Left cardiac atrium (tissue), 4 donors: ENCODE measurements around the gene ZBED4. TPM values are rescaled to one million over a fixed set of nuclear protein-coding genes. Genes with fewer than 3 reads are reported as not detected.

Experiments used
- ATAC-seq, 2 donors: fragments of 200-7000 bp; cut with Tn5 transposase; one replicate each; pipeline ENCODE4 v1.9.1; 2020; ENCODE audit warnings: mild to moderate bottlenecking in 2 of 2, moderate library complexity in 2 of 2
- DNase-seq: peaks from one replicate; pipeline ENCODE4 v3.0.0-alpha.2; 2020
- intact Hi-C, 2 donors: fragments of 100-400 bp; cut with DNase I; formaldehyde crosslinking; loops; one replicate each; pipeline versions ENCODE4 v1.14.1 to v1.15.1; 2022 to 2023
- total RNA-seq, 2 donors: library from RNA; stranded (reverse); fragmentation: NEBNext Ultra II Directional; extraction: Animal tissue kit (Norgen Biotek cat#: 25700); gene quantifications; one replicate each; pipeline ENCODE4 v1.2.1, GENCODE V29; 2021
- donor health status: DM: no; HTN: yes; CAD: no.
- donor health status: DM: no; HTN: yes; CAD: no; lungs with severe emphysema.
- donor health status: DM: yes; HTN: yes; CAD: no.
- donor health status: Dilated cardiomyopathy.

ZBED4 gene
- total RNA-seq, 2 donors from 2014 or later: 4.4 to 6.7 TPM

- no peak for DNase-seq
- no peak for ATAC-seq
- intact Hi-C loops: no loop called here
These were observed 70.6 kb downstream of the ZBED4 start for GRCh38 chr22:49924113-49924833.

GRCh38 chr22:49925525-49926128 is 72.0 kb downstream of the ZBED4 start:
- intact Hi-C loops: loop anchor here in 1 of 2 donors (5.0 kb wide), 1 partner anchor 222 kb away; no protein-coding TSS in a partner anchor
- ATAC-seq (no peak), DNase-seq (no peak)

- DNase-seq: no peak
- no peak for ATAC-seq
- intact Hi-C loops: loop anchor here in 1 of 2 donors (5.0 kb wide), 1 partner anchor 220 kb away; no protein-coding TSS in a partner anchor
These were observed 73.3 kb downstream of the ZBED4 start for GRCh38 chr22:49926916-49927315.

GRCh38 chr22:49927483-49928184 is 74.0 kb downstream of the ZBED4 start:
- intact Hi-C loops: loop anchor here (2.0 to 5.0 kb wide), 2 partner anchors 103 to 220 kb away; no protein-coding TSS in a partner anchor
- no peak for ATAC-seq
- no peak for DNase-seq

GRCh38 chr22:49928185-49928495 is 74.5 kb downstream of the ZBED4 start:
- intact Hi-C loops: loop anchor here (2.0 to 5.0 kb wide), 2 partner anchors 103 to 219 kb away; no protein-coding TSS in a partner anchor
- DNase-seq (no peak), ATAC-seq (no peak)

- intact Hi-C loops: loop anchor here (1.0 to 5.0 kb wide), 3 partner anchors 102 to 219 kb away; no protein-coding TSS in a partner anchor
- no peak for DNase-seq
- no peak for ATAC-seq
These were observed 75.0 kb downstream of the ZBED4 start for GRCh38 chr22:49928555-49929210.

GRCh38 chr22:49929211-49929979 is 75.8 kb downstream of the ZBED4 start:
- intact Hi-C loops: loop anchor here (1.0 to 5.0 kb wide), 3 partner anchors 101 to 218 kb away; no protein-coding TSS in a partner anchor
- DNase-seq (peak; percentile 69), ATAC-seq (peak; percentile 66 to 68)

- no peak for ATAC-seq
- DNase-seq: no peak
- intact Hi-C loops: loop anchor here (1.0 to 5.0 kb wide), 5 partner anchors 42 to 217 kb away; no protein-coding TSS in a partner anchor
These were observed 76.4 kb downstream of the ZBED4 start for GRCh38 chr22:49929994-49930575.

- DNase-seq: peak; percentile 72
- intact Hi-C loops: loop anchor here (1.0 to 5.0 kb wide), 3 partner anchors 41 to 62 kb away; no protein-coding TSS in a partner anchor
- peak; percentile 30 to 48 for ATAC-seq
These were observed 77.2 kb downstream of the ZBED4 start for GRCh38 chr22:49930596-49931412.

GRCh38 chr22:49933236-49934159 is 79.9 kb downstream of the ZBED4 start:
- DNase-seq (peak; percentile 74), ATAC-seq (peak; percentile 1 to 5)
- intact Hi-C loops: loop anchor here (5.0 kb wide), 2 partner anchors 39 to 59 kb away; no protein-coding TSS in a partner anchor

GRCh38 chr22:49934160-49934890 is 80.7 kb downstream of the ZBED4 start:
- intact Hi-C loops: loop anchor here (5.0 kb wide), 2 partner anchors 38 to 58 kb away; no protein-coding TSS in a partner anchor
- peak; percentile 17 to 38 for ATAC-seq
- DNase-seq: peak; percentile 77

GRCh38 chr22:49934891-49935557 is 81.4 kb downstream of the ZBED4 start:
- DNase-seq (peak; percentile 93), ATAC-seq (peak; percentile 29 to 51)
- intact Hi-C loops: loop anchor here (5.0 kb wide), 2 partner anchors 37 to 57 kb away; no protein-coding TSS in a partner anchor

- intact Hi-C loops: no loop called here
- no peak for DNase-seq
These were observed 81.9 kb downstream of the ZBED4 start for GRCh38 chr22:49935561-49935960.

GRCh38 chr22:49936018-49936972 is 82.7 kb downstream of the ZBED4 start:
- DNase-seq (peak; percentile 97), ATAC-seq (peak; percentile 64 to 75)
- intact Hi-C loops: no loop called here

More at GRCh38 chr22:49935561-49935960, 81.9 kb downstream of the ZBED4 start:
- ATAC-seq: no peak
